Choroid plexus epithelial cell (primary cell): ENCODE data around the gene ANGPT4.

Source experiments
- DNase-seq: peaks from one replicate; pipeline ENCODE4 v3.0.0-alpha.2; 2010; ENCODE audit warnings: low read depth
- H3K4me3 ChIP-seq: 2 replicates; pipeline ENCODE4 v1.5.1; 2011; ENCODE audit warnings: low read depth, mild to moderate bottlenecking, control low read depth, low read length, moderate library complexity
- TF ChIP-seq, protein P1 (sequence below): conservative IDR thresholded peaks from 2 replicates; pipeline ENCODE4 v1.5.1; 2011; ENCODE audit warnings: low read depth, mild to moderate bottlenecking, control low read depth, inconsistent platforms, low read length, moderate library complexity

The ANGPT4 gene

DNA sequence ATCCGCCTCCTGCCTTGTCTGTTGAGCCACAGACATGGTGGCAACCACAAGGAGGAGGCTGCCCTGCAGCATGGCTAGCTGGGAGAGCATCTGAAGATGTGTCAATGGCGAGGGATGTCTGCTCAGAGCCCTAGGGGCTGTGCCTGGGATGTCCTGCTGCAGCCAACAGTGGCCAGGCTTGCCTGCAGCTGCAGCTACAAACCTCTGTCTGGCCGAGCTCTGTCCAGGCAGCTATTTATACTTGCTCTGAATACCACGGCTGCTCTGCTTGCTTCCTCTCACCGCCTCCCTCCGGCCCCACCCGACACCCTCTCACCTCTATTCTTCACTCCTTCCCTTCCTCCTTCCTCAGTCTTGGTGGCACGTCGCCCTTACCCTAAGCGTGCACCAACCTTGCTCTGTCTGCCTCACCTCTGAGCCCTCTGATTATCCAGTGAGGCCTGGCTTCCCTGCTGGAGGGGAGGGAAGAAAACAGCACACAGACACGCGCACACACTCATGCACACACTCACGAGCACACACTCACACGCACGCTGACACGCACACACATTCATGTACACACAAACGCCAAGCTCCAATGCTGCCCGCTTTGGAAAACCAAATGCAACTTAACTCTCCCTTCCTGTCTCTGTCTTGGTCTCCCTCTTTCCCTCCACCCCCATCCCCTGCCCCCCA lies at the start of gene ANGPT4:
ANGPT4 (minus strand) TSS at position 210 of the 675 bp plus-strand sequence; CDS start at position 90, 120 bp downstream.
- TF ChIP-seq, protein P1, sequence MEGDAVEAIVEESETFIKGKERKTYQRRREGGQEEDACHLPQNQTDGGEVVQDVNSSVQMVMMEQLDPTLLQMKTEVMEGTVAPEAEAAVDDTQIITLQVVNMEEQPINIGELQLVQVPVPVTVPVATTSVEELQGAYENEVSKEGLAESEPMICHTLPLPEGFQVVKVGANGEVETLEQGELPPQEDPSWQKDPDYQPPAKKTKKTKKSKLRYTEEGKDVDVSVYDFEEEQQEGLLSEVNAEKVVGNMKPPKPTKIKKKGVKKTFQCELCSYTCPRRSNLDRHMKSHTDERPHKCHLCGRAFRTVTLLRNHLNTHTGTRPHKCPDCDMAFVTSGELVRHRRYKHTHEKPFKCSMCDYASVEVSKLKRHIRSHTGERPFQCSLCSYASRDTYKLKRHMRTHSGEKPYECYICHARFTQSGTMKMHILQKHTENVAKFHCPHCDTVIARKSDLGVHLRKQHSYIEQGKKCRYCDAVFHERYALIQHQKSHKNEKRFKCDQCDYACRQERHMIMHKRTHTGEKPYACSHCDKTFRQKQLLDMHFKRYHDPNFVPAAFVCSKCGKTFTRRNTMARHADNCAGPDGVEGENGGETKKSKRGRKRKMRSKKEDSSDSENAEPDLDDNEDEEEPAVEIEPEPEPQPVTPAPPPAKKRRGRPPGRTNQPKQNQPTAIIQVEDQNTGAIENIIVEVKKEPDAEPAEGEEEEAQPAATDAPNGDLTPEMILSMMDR, result no peak
- DNase-seq, result peak; percentile 14
- H3K4me3 ChIP-seq, result no peak within 1 kb of the TSS

GRCh38 chr20:963795-964194 lies 47.7 kb upstream of the ANGPT4 start:
- no peak overlapping the region for H3K4me3 ChIP-seq
- TF ChIP-seq, protein P1, result no peak
- DNase-seq, result no peak

GRCh38 chr20:962683-963082 lies 46.5 kb upstream of the ANGPT4 start:
- DNase-seq, result no peak
- H3K4me3 ChIP-seq, result no peak overlapping the region
- TF ChIP-seq, protein P1, result no peak

- no peak overlapping the region for H3K4me3 ChIP-seq
- TF ChIP-seq, protein P1, result no peak
- DNase-seq, result no peak
These were observed 46.1 kb upstream of the ANGPT4 start for GRCh38 chr20:962223-962622.

GRCh38 chr20:961768-962167 lies 45.6 kb upstream of the ANGPT4 start:
- DNase-seq, result no peak
- H3K4me3 ChIP-seq, result no peak overlapping the region
- TF ChIP-seq, protein P1, result no peak

- H3K4me3 ChIP-seq, result no peak overlapping the region
- no peak for DNase-seq
- TF ChIP-seq, protein P1, result no peak
These were observed 44.0 kb upstream of the ANGPT4 start for GRCh38 chr20:959996-960615.
